Spinal cord (tissue), 10 donors: ENCODE measurements around the gene CREBL2. TPM values are rescaled to one million over a fixed set of nuclear protein-coding genes. Genes with fewer than 3 reads are reported as not detected.
"Not testable (repeated sequence)": the region's sequence is repeated elsewhere in the genome, so short reads cannot be mapped to it uniquely, and the experiment has no call there.

Source experiments
- DNase-seq, 6 donors: peaks; one replicate each; pipeline versions ENCODE4 v3.0.0 to v3.0.0-alpha.2; 2013 to 2015; ENCODE audit warnings: low spot score in 6 of 6, low read depth in 4 of 6
- H3K27ac ChIP-seq: one replicate; pipeline ENCODE4 v1.5.1; 2013; ENCODE audit warnings: low read depth, low read length, control low read depth
- H3K27me3 ChIP-seq: one replicate; pipeline ENCODE4 v1.6.1; 2013; ENCODE audit warnings: low read length; ENCODE audit not compliant: control insufficient read depth, insufficient read depth
- H3K36me3 ChIP-seq: one replicate; pipeline ENCODE4 v1.6.1; 2013; ENCODE audit warnings: low read length; ENCODE audit not compliant: control insufficient read depth, insufficient read depth
- H3K4me1 ChIP-seq: one replicate; pipeline ENCODE4 v1.6.1; 2013; ENCODE audit warnings: low read length; ENCODE audit not compliant: control insufficient read depth, insufficient read depth
- H3K4me3 ChIP-seq: one replicate; pipeline ENCODE4 v1.5.1; 2013; ENCODE audit warnings: low read depth, low read length, control low read depth
- H3K9me3 ChIP-seq: one replicate; pipeline ENCODE4 v1.6.1; 2013; ENCODE audit warnings: low read length; ENCODE audit not compliant: control insufficient read depth, insufficient read depth
- WGBS: methylation state at CpG from one replicate; pipeline ENCODE4 v1.1.5; 2013; ENCODE audit warnings: missing lambda C conversion rate; ENCODE audit not compliant: insufficient coverage; 5-methylcytosine and 5-hydroxymethylcytosine counted together
- polyA plus RNA-seq, 2 donors: library from polyadenylated mRNA; unstranded; fragments of 120-200 nt; gene quantifications; one replicate each; pipeline ENCODE4 v1.2.1, GENCODE V29; 2013; ENCODE audit not compliant: insufficient read length in 2 of 2
- total RNA-seq, 2 donors: library from RNA; depleted of rRNA in 1 of 2; stranded (reverse); fragments of 120-200 nt in 1 of 2; fragments of >200 nt in 1 of 2; gene quantifications; one replicate each; pipeline versions ENCODE4 v1.2.3 to v1.2.4, GENCODE V29; 2013 to 2014
- donor health status: healthy.

Gene CREBL2
- total and polyA plus RNA-seq, 4 donors = 27.8 to 58.6 (median 31.2) TPM

- no CpG with 5 or more reads among the region's 2 CpGs for WGBS
- DNase-seq = no peak
- no peaks in the 10 kb centered on the region for H3K27me3 ChIP-seq
- H3K27ac ChIP-seq = no peak overlapping the region
- H3K36me3 ChIP-seq = no peaks in the 10 kb centered on the region
- no peaks in the 10 kb centered on the region for H3K4me1 ChIP-seq
- no peaks in the 10 kb centered on the region for H3K9me3 ChIP-seq
- H3K4me3 ChIP-seq = no peak overlapping the region
Measured at GRCh38 chr12:12626471-12626870, 14.8 kb downstream of the CREBL2 start.

GRCh38 chr12:12627308-12627827, 15.7 kb downstream of the CREBL2 start:
- H3K27me3 ChIP-seq = no peaks in the 10 kb centered on the region
- H3K4me1 ChIP-seq = no peaks in the 10 kb centered on the region
- DNase-seq = no peak
- no peak overlapping the region for H3K4me3 ChIP-seq
- no CpG with 5 or more reads among the region's 2 CpGs for WGBS
- H3K9me3 ChIP-seq = no peaks in the 10 kb centered on the region
- H3K27ac ChIP-seq = no peak overlapping the region
- H3K36me3 ChIP-seq = no peaks in the 10 kb centered on the region

- Histone ChIP-seq H3K36me3 (no peaks in the 10 kb centered on the region), H3K27ac (no peak overlapping the region), H3K4me3 (no peak overlapping the region), H3K4me1 (no peaks in the 10 kb centered on the region), H3K27me3 (no peaks in the 10 kb centered on the region), H3K9me3 (no peaks in the 10 kb centered on the region)
- no peak for DNase-seq
- no CpG with 5 or more reads among the region's 4 CpGs for WGBS
Measured at GRCh38 chr12:12628013-12628412, 16.3 kb downstream of the CREBL2 start.

GRCh38 chr12:12630850-12631249, 19.2 kb downstream of the CREBL2 start:
- DNase-seq = no peak
- 67% methylated on average over 1 of the region's 1 CpG for WGBS
- Histone ChIP-seq H3K27me3 (no peaks in the 10 kb centered on the region), H3K4me3 (no peak overlapping the region), H3K9me3 (no peaks in the 10 kb centered on the region), H3K27ac (no peak overlapping the region), H3K36me3 (no peaks in the 10 kb centered on the region), H3K4me1 (no peaks in the 10 kb centered on the region)

- no peaks in the 10 kb centered on the region for H3K4me1 ChIP-seq
- H3K36me3 ChIP-seq = peaks cover 8% of the 10 kb centered on the region
- 95% methylated on average over 6 of the region's 12 CpGs for WGBS
- no peak overlapping the region for H3K4me3 ChIP-seq
- no peaks in the 10 kb centered on the region for H3K27me3 ChIP-seq
- no peaks in the 10 kb centered on the region for H3K9me3 ChIP-seq
- DNase-seq = no peak
- no peak overlapping the region for H3K27ac ChIP-seq
Measured at GRCh38 chr12:12635651-12636050, 24.0 kb downstream of the CREBL2 start.

GRCh38 chr12:12636641-12637040, 25.0 kb downstream of the CREBL2 start:
- H3K27me3 ChIP-seq = no peaks in the 10 kb centered on the region
- DNase-seq = no peak
- no CpG with 5 or more reads among the region's 1 CpG for WGBS
- H3K36me3 ChIP-seq = peaks cover 8% of the 10 kb centered on the region
- no peak overlapping the region for H3K27ac ChIP-seq
- H3K9me3 ChIP-seq = no peaks in the 10 kb centered on the region
- no peaks in the 10 kb centered on the region for H3K4me1 ChIP-seq
- no peak overlapping the region for H3K4me3 ChIP-seq

- not testable (repeated sequence) for H3K9me3 ChIP-seq, H3K27me3 ChIP-seq, DNase-seq, H3K27ac ChIP-seq, H3K4me3 ChIP-seq, H3K4me1 ChIP-seq
- 100% methylated on average over 4 of the region's 4 CpGs for WGBS
- peaks cover 11% of the 10 kb centered on the region for H3K36me3 ChIP-seq
Measured at GRCh38 chr12:12639995-12640394, 28.3 kb downstream of the CREBL2 start.

- H3K27ac ChIP-seq = no peak overlapping the region
- no peak for DNase-seq
- no peak overlapping the region for H3K4me3 ChIP-seq
- no peaks in the 10 kb centered on the region for H3K27me3 ChIP-seq
- no peaks in the 10 kb centered on the region for H3K9me3 ChIP-seq
- H3K4me1 ChIP-seq = no peaks in the 10 kb centered on the region
- WGBS = no CpG with 5 or more reads among the region's 2 CpGs
- peaks cover 13% of the 10 kb centered on the region for H3K36me3 ChIP-seq
Measured at GRCh38 chr12:12641650-12642049, 30.0 kb downstream of the CREBL2 start.

- no peak for DNase-seq
- H3K36me3 ChIP-seq = peaks cover 9% of the 10 kb centered on the region
- H3K4me3 ChIP-seq = no peak overlapping the region
- H3K4me1 ChIP-seq = no peaks in the 10 kb centered on the region
- no peaks in the 10 kb centered on the region for H3K27me3 ChIP-seq
- H3K9me3 ChIP-seq = no peaks in the 10 kb centered on the region
- 94% methylated on average over 2 of the region's 3 CpGs for WGBS
- no peak overlapping the region for H3K27ac ChIP-seq
Measured at GRCh38 chr12:12642916-12643315, 31.2 kb downstream of the CREBL2 start.

GRCh38 chr12:12645485-12645884, 33.8 kb downstream of the CREBL2 start:
- no peak overlapping the region for H3K4me3 ChIP-seq
- H3K27me3 ChIP-seq = no peaks in the 10 kb centered on the region
- no peak for DNase-seq
- H3K36me3 ChIP-seq = peaks cover 5% of the 10 kb centered on the region
- H3K4me1 ChIP-seq = no peaks in the 10 kb centered on the region
- no CpG with 5 or more reads among the region's 3 CpGs for WGBS
- H3K27ac ChIP-seq = no peak overlapping the region
- peaks cover 15% of the 10 kb centered on the region for H3K9me3 ChIP-seq
